Natural killer cell (primary cell): ENCODE results near the gene PWWP2B. TPM values are rescaled to one million over a fixed set of nuclear protein-coding genes. Genes with fewer than 3 reads are reported as not detected.

Experiments used
- ATAC-seq, 3 donors: fragments of 150-1000 bp in 2 of 3; fragments of 200-7000 bp in 1 of 3; cut with Tn5 transposase; 1 replicate in 1 of 3; 2 replicates in 2 of 3; pipeline ENCODE4 v1.10.0; 2021; ENCODE audit warnings: mild to moderate bottlenecking in 2 of 3, moderate library complexity in 2 of 3
- DNase-seq, 2 donors: peaks; one replicate each; pipeline versions ENCODE4 v3.0.0 to v3.0.0-alpha.2; 2013 to 2021; ENCODE audit warnings: mixed read lengths in 1 of 2
- H3K27ac ChIP-seq: one replicate; pipeline ENCODE4 v1.5.1; 2013; ENCODE audit warnings: mild to moderate bottlenecking, low read length
- H3K27me3 ChIP-seq: one replicate; pipeline ENCODE4 v1.6.1; 2013; ENCODE audit warnings: low read length; ENCODE audit not compliant: control insufficient read depth, insufficient read depth
- H3K36me3 ChIP-seq: one replicate; pipeline ENCODE4 v1.6.1; 2013; ENCODE audit warnings: low read length; ENCODE audit not compliant: control insufficient read depth, insufficient read depth
- H3K4me1 ChIP-seq: one replicate; pipeline ENCODE4 v1.6.1; 2013; ENCODE audit warnings: low read length; ENCODE audit not compliant: control insufficient read depth, insufficient read depth
- H3K4me3 ChIP-seq: one replicate; pipeline ENCODE4 v1.5.1; 2013; ENCODE audit warnings: low read length
- H3K9me3 ChIP-seq: one replicate; pipeline ENCODE4 v1.6.1; 2013; ENCODE audit warnings: low read length; ENCODE audit not compliant: control insufficient read depth, insufficient read depth
- H3K27ac Mint-ChIP-seq, 2 donors: one replicate each; pipeline ENCODE4 v1.8.0; 2022; ENCODE audit warnings: mild to moderate bottlenecking in 2 of 2, mixed read lengths in 2 of 2, moderate library complexity in 1 of 2
- H3K27me3 Mint-ChIP-seq, 2 donors: one replicate each; pipeline ENCODE4 v1.8.0; 2022; ENCODE audit warnings: low read depth in 2 of 2, mixed read lengths in 2 of 2
- H3K36me3 Mint-ChIP-seq: one replicate; pipeline ENCODE4 v1.8.0; 2022; ENCODE audit warnings: mixed read lengths
- H3K4me1 Mint-ChIP-seq, 2 donors: one replicate each; pipeline ENCODE4 v1.8.0; 2022; ENCODE audit warnings: mixed read lengths in 2 of 2
- H3K4me3 Mint-ChIP-seq: one replicate; pipeline ENCODE4 v1.8.0; 2022; ENCODE audit warnings: mild to moderate bottlenecking, moderate library complexity, mixed read lengths
- H3K9me3 Mint-ChIP-seq, 2 donors: one replicate each; pipeline ENCODE4 v1.8.0; 2022; ENCODE audit warnings: mixed read lengths in 2 of 2
- CTCF ChIP-seq: fragments of 200-600 bp; IDR thresholded peaks from one replicate; pipeline ENCODE4 v1.8.0; 2022; ENCODE audit warnings: antibody characterized with exemption
- WGBS: methylation state at CpG from one replicate; pipeline ENCODE4 v1.1.7; 2013; ENCODE audit warnings: missing lambda C conversion rate; ENCODE audit not compliant: insufficient coverage; 5-methylcytosine and 5-hydroxymethylcytosine counted together
- intact Hi-C: fragments of 100-400 bp; cut with micrococcal nuclease; formaldehyde crosslinking; loops from one replicate; pipeline ENCODE4 v1.14.2; 2022
- total RNA-seq, 4 donors: library from RNA; stranded (reverse); fragments of 120-200 nt in 1 of 4; gene quantifications; one replicate each; pipeline versions ENCODE4 v1.2.3 to v1.2.4, GENCODE V29; 2013 to 2022

PWWP2B gene
- total RNA-seq, 3 donors from 2014 or later (not counting 1 experiment from before 2014, with no cell fraction given): 23.7 to 29.5 (median 24.4) TPM

GRCh38 chr10:132420469-132420980 lies 23.5 kb downstream of the PWWP2B start:
- Histone ChIP-seq H3K27me3 (no peaks in the 10 kb centered on the region), H3K4me1 (peaks cover 81% of the 10 kb centered on the region), H3K9me3 (no peaks in the 10 kb centered on the region), H3K4me3 (no peak overlapping the region), H3K36me3 (no peaks in the 10 kb centered on the region), H3K27ac (peak overlapping the region; percentile 99)
- peaks cover 18 to 42% of the 10 kb centered on the region in 2 donors for H3K4me1 Mint-ChIP-seq
- H3K27me3 Mint-ChIP-seq: no peaks in the 10 kb centered on the region
- H3K9me3 Mint-ChIP-seq: no peaks in the 10 kb centered on the region
- H3K4me3 Mint-ChIP-seq: no peak overlapping the region
- peak overlapping the region; percentile 85 to 97 for H3K27ac Mint-ChIP-seq
- intact Hi-C loops: loop anchor here (2.0 kb wide), 2 partner anchors 24 to 26 kb away; partner anchors contain the start of gene PWWP2B
- no peaks in the 10 kb centered on the region for H3K36me3 Mint-ChIP-seq
- 22% methylated on average over 7 of the region's 8 CpGs for WGBS
- DNase-seq (peak in 1 of 2 donors; percentile 52), ATAC-seq (peak; percentile 49 to 52 (median 51))
- no peak for TF ChIP-seq CTCF

- DNase-seq: peak; percentile 49
- Mint-ChIP-seq H3K36me3 (no peaks in the 10 kb centered on the region), H3K9me3 (no peaks in the 10 kb centered on the region), H3K4me1 (peaks cover 18 to 40% of the 10 kb centered on the region in 2 donors), H3K27me3 (no peaks in the 10 kb centered on the region), H3K27ac (peak overlapping the region; percentile 85 to 97), H3K4me3 (peak overlapping the region; percentile 69)
- H3K27me3 ChIP-seq: no peaks in the 10 kb centered on the region
- no peaks in the 10 kb centered on the region for H3K36me3 ChIP-seq
- peaks cover 81% of the 10 kb centered on the region for H3K4me1 ChIP-seq
- TF ChIP-seq CTCF: no peak
- H3K4me3 ChIP-seq: no peak overlapping the region
- intact Hi-C loops: loop anchor here (2.0 kb wide), 2 partner anchors 24 to 26 kb away; partner anchors contain the start of gene PWWP2B
- H3K9me3 ChIP-seq: no peaks in the 10 kb centered on the region
- ATAC-seq: peak; percentile 57 to 73 (median 61)
- H3K27ac ChIP-seq: peak overlapping the region; percentile 99
- 2% methylated on average over 33 of the region's 33 CpGs for WGBS
Measured at GRCh38 chr10:132420981-132421846, 24.2 kb downstream of the PWWP2B start.

- H3K27me3 ChIP-seq: no peaks in the 10 kb centered on the region
- 38% methylated on average over 30 of the region's 30 CpGs for WGBS
- H3K27ac ChIP-seq: peak overlapping the region; percentile 99
- no peaks in the 10 kb centered on the region for H3K9me3 ChIP-seq
- no peak for TF ChIP-seq CTCF
- no peaks in the 10 kb centered on the region for H3K36me3 ChIP-seq
- H3K4me3 ChIP-seq: no peak overlapping the region
- peaks cover 72% of the 10 kb centered on the region for H3K4me1 ChIP-seq
- DNase-seq: no peak
- H3K27me3 Mint-ChIP-seq: no peaks in the 10 kb centered on the region
- H3K4me3 Mint-ChIP-seq: peak overlapping the region; percentile 69
- no peaks in the 10 kb centered on the region for H3K36me3 Mint-ChIP-seq
- intact Hi-C loops: loop anchor here (2.0 kb wide), 2 partner anchors 25 kb away; partner anchors contain the start of gene PWWP2B
- H3K27ac Mint-ChIP-seq: peak overlapping the region; percentile 38 to 97
- no peak for ATAC-seq
- H3K4me1 Mint-ChIP-seq: peaks cover 18 to 40% of the 10 kb centered on the region in 2 donors
- no peaks in the 10 kb centered on the region for H3K9me3 Mint-ChIP-seq
Measured at GRCh38 chr10:132421847-132422751, 25.1 kb downstream of the PWWP2B start.
